ENCODE data around the gene FHIT.
"Not testable (repeated sequence)": the region's sequence is repeated elsewhere in the genome, so short reads cannot be mapped to it uniquely, and the experiment has no call there.

Gene FHIT

DNA sequence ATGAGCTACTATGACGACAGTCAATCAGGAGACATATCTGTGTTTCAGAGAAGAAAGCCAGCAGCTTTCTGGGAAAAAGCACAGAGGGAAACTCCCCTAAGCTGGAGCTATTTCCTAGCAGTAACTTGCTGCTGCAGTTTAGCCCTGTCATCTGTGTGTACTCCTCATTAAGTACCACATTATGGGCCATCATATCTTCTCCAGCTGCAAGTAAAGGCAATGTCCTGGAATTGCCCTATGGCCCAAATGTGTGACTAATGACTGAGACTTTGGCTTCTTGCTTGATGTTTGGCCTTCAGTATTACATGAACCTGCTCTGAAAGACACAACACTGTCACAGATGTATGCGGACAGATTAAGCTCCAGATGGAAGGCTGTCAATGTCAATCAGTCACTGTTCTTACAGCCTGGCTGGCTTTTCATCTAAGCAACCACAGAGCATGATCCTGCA is 190.8 kb downstream of the FHIT start:
- no peak for TF ChIP-seq GATA1 (IDR thresholded peaks at IDR 0.05; ENCODE audit: low read depth, low read length)
- no peak for TF ChIP-seq POLR2A (IDR thresholded peaks at IDR 0.05; ENCODE audit: low read length)
- DNase-seq: peak; percentile 42 to 70

DNA sequence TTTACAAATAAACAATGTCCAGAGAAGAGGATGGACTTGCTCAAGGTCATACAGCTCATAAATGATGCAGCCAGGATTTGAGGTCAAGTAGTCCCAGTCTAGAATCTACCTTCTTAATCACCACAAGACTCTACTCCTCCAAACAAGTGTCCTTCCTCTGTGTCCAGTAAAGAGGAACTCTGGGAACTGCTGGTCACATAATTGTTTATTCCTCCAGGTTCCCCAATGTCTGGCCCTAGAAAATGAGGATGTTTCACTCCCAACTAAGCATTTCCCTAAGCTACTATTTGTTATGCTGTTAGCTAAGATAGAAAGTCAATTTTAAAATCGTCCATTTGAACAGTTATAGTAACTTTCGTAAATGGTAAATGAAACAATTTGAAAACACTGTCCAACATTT is 192.4 kb downstream of the FHIT start:
- DNase-seq: no peak
- TF ChIP-seq GATA1 (IDR thresholded peaks at IDR 0.05; ENCODE audit: low read depth, low read length): no peak
- no peak for TF ChIP-seq POLR2A (IDR thresholded peaks at IDR 0.05; ENCODE audit: low read length)

DNA sequence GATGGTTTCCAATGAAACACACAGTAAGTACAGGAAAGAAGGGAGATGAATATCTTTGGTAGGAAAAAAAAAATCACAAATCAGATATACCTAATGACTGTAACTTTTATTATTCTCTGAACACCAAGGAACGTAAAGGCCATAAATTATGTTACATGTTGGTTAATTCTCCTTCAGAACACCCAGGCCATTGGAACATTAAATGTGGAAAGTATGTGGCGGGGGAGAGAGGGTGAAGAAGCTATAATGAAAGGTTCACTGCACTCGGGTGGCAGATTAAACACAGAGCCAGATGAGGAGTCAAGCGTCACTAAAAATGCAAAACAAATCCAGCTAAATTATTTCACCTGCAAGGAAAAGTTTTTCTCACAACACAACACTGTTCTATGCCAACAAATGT is 193.8 kb downstream of the FHIT start:
- DNase-seq: no peak
- TF ChIP-seq POLR2A (IDR thresholded peaks at IDR 0.05; ENCODE audit: low read length): no peak
- TF ChIP-seq GATA1 (IDR thresholded peaks at IDR 0.05; ENCODE audit: low read depth, low read length): no peak

DNA sequence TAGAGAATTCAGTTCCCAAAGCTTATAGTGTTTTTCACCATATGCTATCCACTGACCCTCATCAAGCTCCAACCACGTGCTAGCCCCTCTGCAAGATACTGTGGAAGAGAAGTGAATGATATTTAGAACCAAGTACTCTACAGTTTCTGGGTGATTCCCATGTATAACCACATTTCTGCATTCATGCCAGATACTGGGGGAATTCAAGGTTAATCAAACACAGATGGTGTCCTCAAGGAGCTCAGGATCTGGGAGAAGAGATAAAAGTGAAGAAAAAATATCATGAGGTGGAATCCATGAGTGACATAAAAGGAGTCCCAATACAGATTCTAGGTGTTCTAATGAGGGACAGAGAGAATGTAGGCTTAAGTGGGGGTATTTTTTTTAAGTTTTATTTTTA is 195.8 kb downstream of the FHIT start:
- TF ChIP-seq GATA1 (IDR thresholded peaks at IDR 0.05; ENCODE audit: low read depth, low read length) (no peak), POLR2A (IDR thresholded peaks at IDR 0.05; ENCODE audit: low read length) (no peak)
- peak in 1 of 2 experiments; percentile 32 for DNase-seq

DNA sequence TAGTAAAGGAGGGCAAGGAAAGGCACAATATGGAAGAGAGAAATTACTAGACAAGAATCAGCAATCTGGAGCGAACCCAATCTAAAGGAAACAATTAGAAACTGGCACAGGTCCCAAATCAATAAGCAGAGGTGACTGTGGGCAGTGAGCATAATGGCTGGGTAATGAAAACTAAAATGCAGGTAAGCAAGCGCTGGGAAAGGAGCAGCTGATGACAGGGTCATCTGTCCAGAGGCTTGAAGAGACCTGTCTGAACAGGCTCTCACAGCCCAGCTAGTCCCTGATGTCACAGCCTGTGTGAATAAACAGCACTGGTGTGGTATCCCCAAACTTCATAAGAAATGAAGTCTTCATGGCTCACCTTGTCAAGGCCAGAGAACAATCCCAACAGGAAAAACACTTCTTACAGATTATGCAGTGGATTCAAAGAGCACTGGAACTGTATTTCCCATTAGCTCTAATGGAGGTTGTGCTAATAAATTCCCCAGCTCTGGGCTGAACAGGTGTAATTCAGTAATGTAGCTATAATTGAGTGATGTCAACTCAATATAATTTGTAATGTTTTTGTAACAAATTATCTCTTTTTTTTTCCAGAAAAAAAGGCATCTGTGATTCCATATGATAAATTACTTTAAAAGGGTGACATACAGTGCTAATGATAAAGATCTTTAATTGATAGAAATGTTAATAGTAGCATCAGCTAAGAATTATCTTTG is 197.3 kb downstream of the FHIT start:
- DNase-seq: no peak
- TF ChIP-seq GATA1 (IDR thresholded peaks at IDR 0.05; ENCODE audit: low read depth, low read length) (no peak), POLR2A (IDR thresholded peaks at IDR 0.05; ENCODE audit: low read length) (no peak)

DNA sequence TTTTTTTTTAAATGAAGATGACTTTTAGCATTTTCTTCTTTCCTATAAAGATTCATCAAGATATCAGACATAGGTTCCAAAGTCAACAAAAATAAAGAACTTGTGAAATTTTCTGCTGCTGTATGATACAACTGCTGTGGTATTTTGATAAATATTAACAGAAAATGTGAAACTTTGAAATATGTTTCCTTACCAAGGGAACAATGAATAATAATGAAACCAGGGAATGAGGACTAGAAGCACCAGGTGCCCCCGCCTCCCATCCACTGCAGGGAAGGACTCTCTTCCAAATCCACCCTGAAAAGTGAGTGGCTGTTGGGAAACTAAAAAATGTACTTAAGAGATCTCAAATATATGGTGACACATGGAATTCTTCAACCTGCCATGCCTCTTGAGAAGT is 198.4 kb downstream of the FHIT start:
- TF ChIP-seq POLR2A (IDR thresholded peaks at IDR 0.05; ENCODE audit: low read length): no peak
- no peak for DNase-seq

DNA sequence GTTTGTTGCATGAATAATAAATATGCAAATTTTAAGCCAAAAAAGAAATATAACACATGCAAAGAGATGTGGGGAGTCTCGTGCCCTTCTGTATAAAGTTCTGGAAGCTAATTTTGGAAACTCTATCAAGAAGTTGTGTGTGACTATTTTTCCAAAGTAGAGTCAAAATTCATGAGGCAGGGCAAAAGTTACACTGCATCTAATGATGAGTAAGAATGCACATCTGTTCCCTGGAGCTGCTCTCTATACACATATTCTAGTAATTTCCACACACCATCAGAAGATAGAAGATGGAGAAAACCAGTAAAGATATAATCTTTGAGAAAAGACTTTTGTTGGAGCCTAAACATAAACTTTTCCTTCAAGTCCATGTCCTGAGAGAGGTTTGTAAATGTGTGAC is 199.6 kb downstream of the FHIT start:
- TF ChIP-seq GATA1 (IDR thresholded peaks at IDR 0.05; ENCODE audit: low read depth, low read length) (no peak), POLR2A (IDR thresholded peaks at IDR 0.05; ENCODE audit: low read length) (no peak)
- DNase-seq: no peak

DNA sequence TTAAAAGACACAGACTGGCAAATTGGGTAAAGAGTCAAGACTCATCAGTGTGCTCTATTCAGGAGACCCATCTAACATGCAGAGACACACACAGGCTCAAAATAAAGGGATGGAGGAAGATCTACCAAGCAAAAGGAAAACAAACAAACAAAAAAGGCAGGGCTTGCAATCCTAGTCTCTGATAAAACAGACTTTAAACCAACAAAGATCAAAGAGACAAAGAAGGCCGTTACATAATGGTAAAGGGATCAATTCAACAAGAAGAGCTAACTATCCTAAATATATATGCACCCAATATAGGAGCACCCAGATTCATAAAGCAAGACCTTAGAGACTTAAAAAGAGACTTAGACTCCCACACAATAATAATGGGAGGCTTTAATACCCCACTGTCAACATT is 206.1 kb downstream of the FHIT start:
- not testable (repeated sequence) for DNase-seq

DNA sequence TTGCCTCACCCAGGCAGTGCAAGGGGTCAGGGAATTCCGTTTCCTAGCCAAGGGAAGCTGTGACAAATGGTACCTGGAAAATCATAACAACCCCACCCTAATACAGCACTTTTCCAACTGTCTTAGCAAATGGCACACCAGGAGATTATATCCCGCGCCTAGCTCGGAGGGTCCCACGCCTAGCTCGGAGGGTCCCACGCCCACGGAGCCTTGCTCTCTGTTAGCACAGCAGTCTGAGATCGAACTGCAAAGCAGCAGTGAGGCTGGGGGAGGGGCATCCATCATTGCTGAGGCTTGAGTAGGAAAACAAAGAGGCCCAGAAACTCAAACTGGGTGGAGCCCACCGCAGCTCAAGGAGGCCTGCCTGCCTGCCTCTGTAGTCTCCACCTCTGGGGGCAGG is 208.1 kb downstream of the FHIT start:
- no peak for DNase-seq
- TF ChIP-seq POLR2A (IDR thresholded peaks at IDR 0.05; ENCODE audit: low read length) (no peak), GATA1 (IDR thresholded peaks at IDR 0.05; ENCODE audit: low read depth, low read length) (no peak)

DNA sequence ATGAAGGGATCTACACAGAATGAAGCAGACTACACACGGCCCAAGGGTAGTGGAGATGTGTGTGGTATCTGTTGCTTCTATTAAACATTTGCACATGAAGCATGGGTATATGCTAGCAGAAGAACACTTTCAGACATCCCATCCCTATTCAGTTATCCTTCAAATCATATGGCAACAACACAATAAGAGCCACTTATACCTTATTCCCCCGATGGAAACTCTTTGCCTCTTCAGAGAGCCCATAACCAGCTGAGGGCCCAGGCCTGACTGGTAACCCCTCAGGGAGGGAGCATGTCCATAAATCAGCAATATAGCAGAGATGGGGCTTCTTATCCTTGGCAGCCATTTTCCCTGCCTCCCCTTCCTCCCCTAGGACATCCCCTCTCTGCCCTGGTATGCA is 210.6 kb downstream of the FHIT start:
- no peak for DNase-seq
- TF ChIP-seq POLR2A (IDR thresholded peaks at IDR 0.05; ENCODE audit: low read length) (no peak), GATA1 (IDR thresholded peaks at IDR 0.05; ENCODE audit: low read depth, low read length) (no peak)

DNA sequence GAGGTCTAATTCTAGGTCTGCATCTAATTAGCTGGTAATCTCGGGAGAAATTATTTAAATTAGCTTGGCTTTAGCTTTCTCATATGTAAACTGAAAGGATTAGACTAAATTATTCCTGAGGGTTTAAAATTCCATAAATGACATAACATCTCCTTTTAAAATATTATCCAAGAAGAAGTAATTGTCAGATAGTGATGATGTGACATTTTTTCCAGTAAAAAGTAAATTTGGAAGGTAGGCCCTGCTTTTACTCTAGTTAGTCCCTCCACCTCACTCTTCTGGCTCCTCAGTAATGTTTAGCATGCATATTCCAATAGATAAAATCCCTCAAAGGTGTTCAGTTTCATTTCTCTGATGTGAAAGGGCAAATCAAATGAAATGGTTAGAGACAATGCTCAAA is 215.7 kb downstream of the FHIT start:
- no peak for DNase-seq
- TF ChIP-seq POLR2A (IDR thresholded peaks at IDR 0.05; ENCODE audit: low read length) (no peak), GATA1 (IDR thresholded peaks at IDR 0.05; ENCODE audit: low read depth, low read length) (no peak)

DNA sequence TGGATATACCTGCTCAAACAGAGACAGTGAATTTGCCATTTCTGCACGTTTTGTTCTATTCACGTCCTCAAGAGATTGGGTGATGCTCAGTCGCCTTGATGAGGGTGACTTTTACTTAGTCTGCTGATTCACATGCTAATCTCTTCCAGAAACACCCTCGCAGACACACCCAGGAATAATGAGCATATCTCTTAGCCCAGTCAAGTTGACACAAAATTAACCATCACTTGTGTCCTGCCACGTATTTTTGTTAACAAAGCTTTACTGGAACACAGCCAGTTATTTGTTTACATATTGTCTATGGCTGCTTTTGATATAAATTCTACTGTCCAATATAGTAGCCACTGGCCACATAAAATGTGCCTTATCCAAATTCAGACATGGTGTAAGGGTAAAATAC is 218.3 kb downstream of the FHIT start:
- TF ChIP-seq POLR2A (IDR thresholded peaks at IDR 0.05; ENCODE audit: low read length) (no peak), GATA1 (IDR thresholded peaks at IDR 0.05; ENCODE audit: low read depth, low read length) (no peak)
- DNase-seq: peak; percentile 81 to 92

DNA sequence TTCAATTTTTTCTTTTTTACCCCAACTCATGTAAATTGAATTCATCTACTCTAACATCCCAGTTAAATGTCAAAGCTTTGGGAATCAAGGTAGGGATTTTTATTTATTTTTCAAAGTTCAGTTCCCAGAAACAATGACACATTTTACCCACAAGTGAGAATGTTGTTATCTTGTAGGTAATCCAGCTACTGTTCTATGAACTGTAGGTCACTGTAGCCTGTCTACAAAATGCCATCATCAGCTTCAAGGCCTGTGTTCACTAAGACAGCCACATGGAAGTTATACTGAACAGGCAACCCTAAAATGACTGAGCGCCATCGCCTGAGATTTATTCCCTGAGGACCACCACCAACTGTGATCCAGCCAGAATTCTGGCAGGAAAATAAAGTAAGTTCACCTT is 219.7 kb downstream of the FHIT start:
- no peak for DNase-seq
- no peak for TF ChIP-seq POLR2A (IDR thresholded peaks at IDR 0.05; ENCODE audit: low read length)
- TF ChIP-seq GATA1 (IDR thresholded peaks at IDR 0.05; ENCODE audit: low read depth, low read length): no peak

DNA sequence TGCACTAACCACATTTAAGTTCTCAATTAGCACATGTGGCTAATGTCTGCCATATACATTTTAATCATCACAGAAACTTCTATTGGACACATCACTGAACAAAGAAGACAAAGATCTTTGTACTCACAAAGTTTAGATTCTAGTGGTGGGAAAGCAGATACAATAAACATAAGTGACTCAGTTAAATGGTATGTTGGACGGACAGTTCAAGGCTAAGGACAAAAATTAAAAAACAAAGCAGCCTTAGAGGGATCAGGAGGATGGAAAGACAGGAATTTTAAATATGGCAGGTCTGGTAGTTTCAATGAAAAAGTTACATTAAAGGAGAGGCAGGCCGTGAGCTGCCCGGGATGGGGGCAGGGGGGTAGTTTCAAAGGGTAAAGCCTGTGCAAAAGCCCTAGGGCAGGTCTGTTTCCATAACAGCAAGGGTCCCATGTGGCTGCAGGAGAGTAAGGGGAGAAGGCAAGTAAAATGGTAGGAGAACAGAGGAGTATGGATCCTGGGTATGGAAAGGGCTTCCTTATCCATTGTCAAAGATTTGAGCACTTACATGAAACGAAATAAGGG is 220.7 kb downstream of the FHIT start:
- DNase-seq: no peak
- TF ChIP-seq GATA1 (IDR thresholded peaks at IDR 0.05; ENCODE audit: low read depth, low read length) (no peak), POLR2A (IDR thresholded peaks at IDR 0.05; ENCODE audit: low read length) (no peak)

DNA sequence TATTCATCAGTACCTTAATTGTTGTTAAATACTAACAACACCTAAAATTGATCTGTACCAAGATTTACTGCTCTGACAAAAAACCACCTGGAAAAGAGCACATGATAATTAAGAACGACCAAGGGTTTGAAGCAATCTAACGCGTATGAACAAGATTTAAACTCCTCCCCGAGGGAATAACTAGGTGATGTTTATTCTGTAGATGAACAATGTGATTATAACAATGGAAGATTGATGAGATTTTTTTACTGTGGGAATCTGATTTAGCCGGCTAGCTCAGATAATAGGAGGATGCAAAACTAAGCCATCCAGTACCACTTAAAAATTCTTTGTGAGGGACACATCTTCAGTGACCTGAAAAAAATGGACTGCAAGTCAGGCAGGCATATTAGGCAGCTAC is 222.1 kb downstream of the FHIT start:
- TF ChIP-seq POLR2A (IDR thresholded peaks at IDR 0.05; ENCODE audit: low read length): no peak
- no peak for TF ChIP-seq GATA1 (IDR thresholded peaks at IDR 0.05; ENCODE audit: low read depth, low read length)
- no peak for DNase-seq

All from erythroblast (primary cell).